BJ (cell line): ENCODE measurements around the gene PNPLA8. TPM values are rescaled to one million over a fixed set of nuclear protein-coding genes. Genes with fewer than 3 reads are reported as not detected.

Experiments
- CTCF ChIA-PET: fragments of 350-600 bp; formaldehyde crosslinking; extraction: SDS; loops from one replicate; lab custom pipeline; 2021; ENCODE audit warnings: antibody characterized with exemption, inconsistent platforms; lab: Yijun Ruan, JAX
- POLR2A ChIA-PET: fragments of 300-600 bp; sonication (Branson Sonifier 250); formaldehyde crosslinking; extraction: SDS; loops from one replicate; lab custom pipeline; 2021; ENCODE audit warnings: antibody characterized with exemption; lab: Charles Lee
- DNase-seq: peaks from one replicate; pipeline ENCODE4 v3.0.0-alpha.2; 2011; ENCODE audit warnings: low read depth
- H3K27me3 ChIP-seq: 2 replicates; pipeline ENCODE4 v1.6.0; 2011; ENCODE audit warnings: low read length; ENCODE audit not compliant: control insufficient read depth, insufficient read depth
- H3K36me3 ChIP-seq: 2 replicates; pipeline ENCODE4 v1.5.1; 2011; ENCODE audit warnings: low read length; ENCODE audit not compliant: control insufficient read depth, insufficient read depth
- H3K4me3 ChIP-seq: 2 replicates; pipeline ENCODE4 v1.5.1; 2011; ENCODE audit warnings: low read depth, mild to moderate bottlenecking, control low read depth, low read length
- polyA plus RNA-seq: library from polyadenylated mRNA; depleted of rRNA; stranded (reverse); fragments of >200 nt; gene quantifications from 2 replicates; pipeline ENCODE4 v1.2.3, GENCODE V29; 2011
- TF ChIP-seq, protein P1 (sequence below): IDR thresholded peaks from 2 replicates; pipeline ENCODE4 v1.5.1; 2011; ENCODE audit warnings: low read depth, mild to moderate bottlenecking, control low read depth, inconsistent platforms, low read length, moderate library complexity; ENCODE audit not compliant: insufficient read depth

PNPLA8 gene
- polyA plus RNA-seq, 1 experiment: 7.8 TPM

DNA sequence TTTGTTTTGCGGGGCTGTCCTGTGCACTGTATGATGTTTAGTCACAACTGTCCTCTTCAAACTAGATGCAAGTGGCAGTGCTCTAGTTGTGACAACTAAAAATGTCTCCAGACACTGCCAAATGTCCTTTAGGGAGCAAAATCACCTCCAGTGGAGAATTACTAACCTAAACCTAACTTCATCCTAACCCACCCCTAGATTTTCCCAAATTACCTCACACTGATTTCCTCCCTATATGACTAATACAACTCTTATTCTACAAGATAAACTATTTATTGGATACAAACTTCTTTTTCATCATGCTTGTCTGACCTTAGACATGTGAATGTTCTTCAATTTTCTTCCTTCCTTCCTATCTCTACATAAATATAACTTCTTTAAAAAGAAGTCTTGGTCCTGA lies 26.4 kb downstream of the PNPLA8 start:
- H3K36me3 ChIP-seq: no peaks in the 10 kb centered on the region
- H3K4me3 ChIP-seq: no peak overlapping the region
- H3K27me3 ChIP-seq: no peaks in the 10 kb centered on the region
- TF ChIP-seq, protein P1, sequence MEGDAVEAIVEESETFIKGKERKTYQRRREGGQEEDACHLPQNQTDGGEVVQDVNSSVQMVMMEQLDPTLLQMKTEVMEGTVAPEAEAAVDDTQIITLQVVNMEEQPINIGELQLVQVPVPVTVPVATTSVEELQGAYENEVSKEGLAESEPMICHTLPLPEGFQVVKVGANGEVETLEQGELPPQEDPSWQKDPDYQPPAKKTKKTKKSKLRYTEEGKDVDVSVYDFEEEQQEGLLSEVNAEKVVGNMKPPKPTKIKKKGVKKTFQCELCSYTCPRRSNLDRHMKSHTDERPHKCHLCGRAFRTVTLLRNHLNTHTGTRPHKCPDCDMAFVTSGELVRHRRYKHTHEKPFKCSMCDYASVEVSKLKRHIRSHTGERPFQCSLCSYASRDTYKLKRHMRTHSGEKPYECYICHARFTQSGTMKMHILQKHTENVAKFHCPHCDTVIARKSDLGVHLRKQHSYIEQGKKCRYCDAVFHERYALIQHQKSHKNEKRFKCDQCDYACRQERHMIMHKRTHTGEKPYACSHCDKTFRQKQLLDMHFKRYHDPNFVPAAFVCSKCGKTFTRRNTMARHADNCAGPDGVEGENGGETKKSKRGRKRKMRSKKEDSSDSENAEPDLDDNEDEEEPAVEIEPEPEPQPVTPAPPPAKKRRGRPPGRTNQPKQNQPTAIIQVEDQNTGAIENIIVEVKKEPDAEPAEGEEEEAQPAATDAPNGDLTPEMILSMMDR: no peak
- ChIA-PET POLR2A (no interaction called here), CTCF (no interaction called here)
- DNase-seq: no peak

DNA sequence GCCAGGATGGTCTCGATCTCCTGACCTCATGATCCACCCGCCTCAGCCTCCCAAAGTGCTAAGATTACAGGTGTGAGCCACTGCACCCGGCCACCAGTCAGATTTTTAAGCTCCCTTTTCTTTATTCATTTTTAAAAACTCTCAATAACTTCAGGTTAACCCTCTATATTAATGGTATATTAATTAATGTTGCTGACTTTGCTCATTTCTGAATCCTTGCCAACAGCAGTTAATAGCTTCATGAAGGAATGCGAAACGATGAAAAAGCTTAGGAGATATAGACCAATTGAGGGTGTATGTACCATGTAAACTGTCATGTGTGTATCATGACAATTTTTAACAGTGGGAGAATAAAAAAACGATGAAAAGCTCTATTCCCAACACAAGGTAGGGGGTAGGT lies 27.5 kb downstream of the PNPLA8 start:
- TF ChIP-seq, protein P1: no peak
- ChIA-PET POLR2A (no interaction called here), CTCF (interaction anchor here (0.8 to 2.5 kb wide), 5 partner anchors 11 to 317 kb away, joined by 3 to 16 read pairs (median 4); partner anchors contain the start of gene PNPLA8)
- Histone ChIP-seq H3K27me3 (no peaks in the 10 kb centered on the region), H3K4me3 (no peak overlapping the region), H3K36me3 (no peaks in the 10 kb centered on the region)
- no peak for DNase-seq

DNA sequence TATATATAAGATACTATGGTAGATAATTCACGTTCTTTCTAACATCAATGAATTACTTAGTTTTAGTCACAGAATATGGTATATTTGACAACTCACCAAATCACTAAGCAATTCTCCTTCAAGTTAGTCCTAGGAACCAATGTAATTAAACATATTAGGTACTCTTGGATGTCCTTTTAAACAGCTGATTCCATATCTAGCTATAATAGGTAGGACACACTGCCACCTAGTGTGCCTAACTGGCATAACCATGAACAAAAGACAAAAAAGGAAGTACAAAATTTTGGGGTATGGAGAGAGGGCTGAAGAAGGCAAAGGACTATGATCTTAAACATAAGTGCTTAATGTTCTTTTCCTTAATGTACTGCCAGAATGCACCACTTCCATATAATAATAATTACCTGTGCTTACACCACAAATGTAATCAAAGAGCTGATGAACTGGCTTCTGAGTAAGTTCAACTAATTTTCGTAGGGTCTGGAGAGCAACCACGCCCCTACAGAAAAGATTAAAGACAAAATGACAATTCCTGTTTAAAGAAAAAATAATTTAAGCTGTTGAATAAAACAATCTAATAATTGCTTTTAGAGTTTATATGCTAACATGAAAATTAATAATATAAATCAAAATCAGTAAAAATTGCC lies 28.7 kb downstream of the PNPLA8 start:
- no peaks in the 10 kb centered on the region for H3K36me3 ChIP-seq
- ChIA-PET CTCF (interaction anchor here (0.5 to 2.5 kb wide), 32 partner anchors 8 to 604 kb away, joined by 3 to 16 read pairs (median 4); partner anchors contain the start of gene PNPLA8), POLR2A (interaction anchor here (1.0 kb wide), 1 partner anchor 316 kb away, joined by 6 read pairs; no protein-coding TSS in a partner anchor)
- no peak for DNase-seq
- TF ChIP-seq, protein P1: peak; percentile 84
- no peak overlapping the region for H3K4me3 ChIP-seq
- no peaks in the 10 kb centered on the region for H3K27me3 ChIP-seq

DNA sequence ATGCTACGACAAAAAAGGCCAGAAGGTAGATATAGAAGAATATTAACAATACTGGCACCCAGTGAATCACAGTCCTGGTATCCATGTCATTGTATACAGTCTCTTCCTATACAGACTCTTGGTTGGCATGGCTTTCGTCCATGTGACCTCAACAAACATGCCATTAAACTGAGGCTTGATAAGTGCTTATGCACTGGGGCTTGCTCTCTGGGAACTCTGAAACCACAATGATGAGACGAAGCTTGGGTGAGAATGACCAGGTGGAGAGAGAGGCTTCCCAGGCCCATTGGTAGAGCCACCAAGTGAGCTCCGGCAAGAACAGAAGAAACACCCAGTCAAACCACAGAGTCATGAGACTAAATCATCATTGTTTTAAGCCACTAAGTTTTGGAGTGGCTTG lies 33.2 kb downstream of the PNPLA8 start:
- no peak for DNase-seq
- POLR2A ChIA-PET: no interaction called here
- CTCF ChIA-PET: no interaction called here

More for the DNA sequence above, 33.2 kb downstream of the PNPLA8 start:
- peaks cover 2% of the 10 kb centered on the region for H3K36me3 ChIP-seq
- H3K27me3 ChIP-seq: no peaks in the 10 kb centered on the region
- TF ChIP-seq, protein P1: no peak
- H3K4me3 ChIP-seq: no peak overlapping the region
